Neuronal stem cell (in vitro differentiated cells): ENCODE measurements around the gene BNIP3.

Experiments
- DNase-seq: peaks from one replicate; pipeline ENCODE4 v3.0.0-alpha.2; 2013; ENCODE audit warnings: low spot score
- H2AFZ ChIP-seq: one replicate; pipeline ENCODE4 v1.6.1; 2013; ENCODE audit warnings: mild to moderate bottlenecking, low read length, inconsistent platforms
- H2AK5ac ChIP-seq: 2 replicates; pipeline ENCODE4 v1.6.1; 2013; ENCODE audit warnings: low read depth, mild to moderate bottlenecking, inconsistent platforms, low read length, moderate library complexity, mixed read lengths
- H2BK120ac ChIP-seq: 2 replicates; pipeline ENCODE4 v1.6.1; 2013; ENCODE audit warnings: low read depth, mild to moderate bottlenecking, inconsistent platforms, low read length, moderate library complexity, mixed read lengths
- H2BK12ac ChIP-seq: one replicate; pipeline ENCODE4 v1.6.1; 2013; ENCODE audit warnings: low read length, inconsistent platforms
- H2BK15ac ChIP-seq: 2 replicates; pipeline ENCODE4 v1.6.1; 2013; ENCODE audit warnings: mild to moderate bottlenecking, low read length, inconsistent platforms, mixed read lengths
- H2BK5ac ChIP-seq: one replicate; pipeline ENCODE4 v1.6.1; 2013; ENCODE audit warnings: inconsistent platforms, mild to moderate bottlenecking, low read length, moderate library complexity
- H3K14ac ChIP-seq: one replicate; pipeline ENCODE4 v1.6.1; 2013; ENCODE audit warnings: low read length, inconsistent platforms
- H3K18ac ChIP-seq: 2 replicates; pipeline ENCODE4 v1.6.1; 2013; ENCODE audit warnings: low read length, inconsistent platforms
- H3K23ac ChIP-seq: 2 replicates; pipeline ENCODE4 v1.6.1; 2013; ENCODE audit warnings: low read depth, mild to moderate bottlenecking, mixed read lengths, low read length, inconsistent platforms; ENCODE audit not compliant: poor library complexity
- H3K27ac ChIP-seq: replicated peaks from 3 replicates; pipeline ENCODE4 v1.5.1; 2013; ENCODE audit warnings: low read length, inconsistent platforms
- H3K27me3 ChIP-seq, 3 experiments: 2 replicates each; pipeline ENCODE4 v1.6.1; 2013; ENCODE audit warnings: low read length in 3 of 3, mild to moderate bottlenecking in 2 of 3, inconsistent platforms in 1 of 3, low read depth in 1 of 3, mixed read lengths in 1 of 3, moderate library complexity in 1 of 3; ENCODE audit not compliant: control insufficient read depth in 3 of 3, insufficient read depth in 3 of 3
- H3K36me3 ChIP-seq, 2 donors: replicated peaks in 1 of 2; 2 replicates each; pipeline ENCODE4 v1.6.1; 2013; ENCODE audit warnings: low read length in 2 of 2; ENCODE audit not compliant: control insufficient read depth in 2 of 2, insufficient read depth in 2 of 2
- H3K4ac ChIP-seq: 2 replicates; pipeline ENCODE4 v1.6.1; 2013; ENCODE audit warnings: inconsistent platforms, mild to moderate bottlenecking, low read length, moderate library complexity
- H3K4me1 ChIP-seq, 2 donors: 1 replicate in 1 of 2; 2 replicates in 1 of 2; pipeline ENCODE4 v1.6.1; 2013; ENCODE audit warnings: low read length in 2 of 2, low read depth in 1 of 2; ENCODE audit not compliant: control insufficient read depth in 2 of 2, insufficient read depth in 1 of 2
- H3K4me2 ChIP-seq: one replicate; pipeline ENCODE4 v1.6.1; 2013; ENCODE audit warnings: mild to moderate bottlenecking, low read length, inconsistent platforms; ENCODE audit not compliant: insufficient read depth, poor library complexity, severe bottlenecking
- H3K4me3 ChIP-seq, 2 donors: 2 replicates each; pipeline ENCODE4 v1.5.1; 2013; ENCODE audit warnings: low read length in 2 of 2, mild to moderate bottlenecking in 2 of 2, inconsistent platforms in 1 of 2, moderate library complexity in 1 of 2
- H3K79me1 ChIP-seq: one replicate; pipeline ENCODE4 v1.6.1; 2013; ENCODE audit warnings: low read depth, mild to moderate bottlenecking, inconsistent platforms, low read length, moderate library complexity
- H3K9ac ChIP-seq: one replicate; pipeline ENCODE4 v1.6.1; 2013; ENCODE audit warnings: mild to moderate bottlenecking, low read depth, low read length, inconsistent platforms; ENCODE audit not compliant: poor library complexity
- H3K9me3 ChIP-seq, 2 donors: replicated peaks in 1 of 2; 2 replicates each; pipeline versions ENCODE3 to v1.6.1; 2013; ENCODE audit warnings: low read length in 2 of 2, mild to moderate bottlenecking in 2 of 2, inconsistent platforms in 1 of 2, low read depth in 1 of 2, mixed read lengths in 1 of 2, moderate library complexity in 1 of 2; ENCODE audit not compliant: control insufficient read depth in 2 of 2, insufficient read depth in 1 of 2
- H4K8ac ChIP-seq: one replicate; pipeline ENCODE4 v1.6.1; 2013; ENCODE audit warnings: low read depth, mild to moderate bottlenecking, inconsistent platforms, low read length, moderate library complexity
- H4K91ac ChIP-seq: one replicate; pipeline ENCODE4 v1.6.1; 2013; ENCODE audit warnings: low read length, low read depth, mild to moderate bottlenecking, inconsistent platforms; ENCODE audit not compliant: poor library complexity
- WGBS, 2 donors: extraction: QIAGEN DNeasy Blood & Tissue Kit; methylation state at CpG; one replicate each; pipeline ENCODE4 v1.1.7; 2013; ENCODE audit warnings: missing lambda C conversion rate in 2 of 2, mixed read lengths in 1 of 2; ENCODE audit not compliant: insufficient read length in 2 of 2, insufficient replicate concordance in 1 of 2; ENCODE audit errors: extremely low coverage in 2 of 2; 5-methylcytosine and 5-hydroxymethylcytosine counted together

The BNIP3 gene

GRCh38 chr10:131982796-131983195 lies 1.1 kb upstream of the BNIP3 start:
- peaks cover 6 to 10% of the 10 kb centered on the region in 2 donors for H3K4me1 ChIP-seq
- peak overlapping the region; percentile 99 for H2AFZ ChIP-seq
- no peak for DNase-seq
- H3K79me1 ChIP-seq = peaks cover 3% of the 10 kb centered on the region
- H2BK15ac ChIP-seq = no peak overlapping the region
- no peak overlapping the region for H2BK12ac ChIP-seq
- peak overlapping the region; percentile 65 for H3K23ac ChIP-seq
- H3K4ac ChIP-seq = no peak overlapping the region
- H3K14ac ChIP-seq = no peak overlapping the region
- H3K27me3 ChIP-seq = peaks cover 0 to 13% (median 0%) of the 10 kb centered on the region in 3 experiments
- no peak overlapping the region for H3K27ac ChIP-seq
- no peaks in the 10 kb centered on the region for H3K36me3 ChIP-seq
- no peak overlapping the region for H2AK5ac ChIP-seq
- peak overlapping the region in 1 of 2 donors; percentile 84 for H3K4me3 ChIP-seq
- peak overlapping the region; percentile 77 for H3K4me2 ChIP-seq
- H4K8ac ChIP-seq = no peak overlapping the region
- no peak overlapping the region for H3K9ac ChIP-seq
- H2BK5ac ChIP-seq = no peak overlapping the region
- WGBS, 2 donors = no CpG with 5 or more reads among the region's 21 CpGs
- H4K91ac ChIP-seq = no peak overlapping the region
- peaks cover 4 to 6% of the 10 kb centered on the region in 2 donors for H3K9me3 ChIP-seq
- peak overlapping the region; percentile 98 for H3K18ac ChIP-seq
- H2BK120ac ChIP-seq = no peak overlapping the region

- no CpG with 5 or more reads among the region's 83 CpGs for WGBS, 2 donors
- DNase-seq = no peak
These were observed 548 bp upstream of the BNIP3 start for GRCh38 chr10:131982185-131982756.

DNA sequence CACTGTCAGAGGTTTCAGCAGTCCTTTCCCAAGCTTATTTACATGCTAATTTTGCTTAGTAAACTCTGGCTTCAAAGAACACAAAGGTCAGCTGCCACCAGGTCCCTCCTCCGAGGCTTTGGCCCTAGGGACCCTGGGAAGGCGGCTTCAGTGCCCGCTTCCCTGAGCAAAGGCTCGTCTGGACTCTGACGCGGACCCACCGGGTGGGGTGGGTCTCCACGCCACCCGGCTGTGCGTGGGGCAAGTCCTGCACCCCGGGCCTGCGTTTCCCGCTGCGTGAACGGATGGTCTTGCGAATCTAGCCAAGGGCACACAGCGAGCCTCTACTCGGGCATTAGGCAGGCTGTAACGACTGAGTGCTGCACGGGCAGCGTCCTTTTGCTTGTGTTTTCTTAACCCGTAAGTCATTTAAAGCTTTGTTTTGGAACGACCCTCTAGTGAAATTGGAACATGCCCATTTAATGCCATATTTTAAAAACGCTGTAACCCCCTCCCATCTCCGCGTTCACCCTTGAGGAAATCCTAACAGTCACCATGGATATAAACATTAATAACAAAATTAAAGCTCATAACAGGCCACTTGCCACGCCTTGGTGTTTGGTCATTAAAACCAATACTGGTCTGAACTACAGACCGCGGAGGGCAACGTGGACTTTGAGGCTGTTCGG lies 828 bp downstream of the BNIP3 start:
- Histone ChIP-seq H3K36me3 (peaks cover under 1 to 9% of the 10 kb centered on the region in 2 donors), H2BK12ac (no peak overlapping the region), H3K4me2 (peak overlapping the region; percentile 77), H3K9me3 (peaks cover 4 to 6% of the 10 kb centered on the region in 2 donors), H2BK5ac (no peak overlapping the region), H2AFZ (peak overlapping the region; percentile 99), H3K79me1 (peaks cover 6% of the 10 kb centered on the region), H3K4ac (no peak overlapping the region), H3K14ac (peak overlapping the region; percentile 72), H2AK5ac (no peak overlapping the region), H3K27ac (no peak overlapping the region), H3K23ac (peak overlapping the region; percentile 32), H2BK15ac (no peak overlapping the region), H3K27me3 (peaks cover 0 to 13% (median 0%) of the 10 kb centered on the region in 3 experiments), H3K18ac (peak overlapping the region; percentile 93), H4K91ac (no peak overlapping the region), H2BK120ac (no peak overlapping the region), H3K9ac (peak overlapping the region; percentile 84), H3K4me3 (peak overlapping the region; percentile 84 to 93), H4K8ac (no peak overlapping the region), H3K4me1 (peaks cover 6 to 10% of the 10 kb centered on the region in 2 donors)
- no peak for DNase-seq
- no CpG with 5 or more reads among the region's 31 CpGs for WGBS, 2 donors

More at GRCh38 chr10:131982185-131982756, 548 bp upstream of the BNIP3 start:
- no peak overlapping the region for H2BK5ac ChIP-seq
- H3K79me1 ChIP-seq = peaks cover 3% of the 10 kb centered on the region
- H3K4me3 ChIP-seq = peak overlapping the region; percentile 84 to 87
- H3K9me3 ChIP-seq = peaks cover 4 to 6% of the 10 kb centered on the region in 2 donors
- H2BK120ac ChIP-seq = no peak overlapping the region
- peak overlapping the region; percentile 95 for H3K23ac ChIP-seq
- no peak overlapping the region for H2AK5ac ChIP-seq
- H3K18ac ChIP-seq = peak overlapping the region; percentile 98
- H2BK15ac ChIP-seq = no peak overlapping the region
- no peak overlapping the region for H3K14ac ChIP-seq
- no peak overlapping the region for H3K27ac ChIP-seq
- H4K91ac ChIP-seq = no peak overlapping the region
- H2AFZ ChIP-seq = peak overlapping the region; percentile 99
- H3K4me1 ChIP-seq = peaks cover 6 to 10% of the 10 kb centered on the region in 2 donors
- peaks cover 0 to 4% of the 10 kb centered on the region in 2 donors for H3K36me3 ChIP-seq
- H3K4me2 ChIP-seq = peak overlapping the region; percentile 77
- peaks cover 0 to 13% (median 0%) of the 10 kb centered on the region in 3 experiments for H3K27me3 ChIP-seq
- H2BK12ac ChIP-seq = peak overlapping the region; percentile 86
- H3K4ac ChIP-seq = peak overlapping the region; percentile 72
- peak overlapping the region; percentile 86 for H3K9ac ChIP-seq
- peak overlapping the region; percentile 10 for H4K8ac ChIP-seq

- Histone ChIP-seq H2AK5ac (no peak overlapping the region), H3K27me3 (peaks cover 0 to 13% (median 0%) of the 10 kb centered on the region in 3 experiments), H2AFZ (no peak overlapping the region), H2BK5ac (no peak overlapping the region), H3K4me3 (peak overlapping the region in 1 of 2 donors; percentile 84), H3K27ac (no peak overlapping the region), H3K4me1 (peaks cover 6 to 10% of the 10 kb centered on the region in 2 donors), H4K8ac (no peak overlapping the region), H2BK120ac (no peak overlapping the region), H2BK12ac (no peak overlapping the region), H3K9ac (no peak overlapping the region), H3K9me3 (peaks cover 4 to 7% of the 10 kb centered on the region in 2 donors), H4K91ac (no peak overlapping the region), H3K4ac (no peak overlapping the region), H3K14ac (no peak overlapping the region), H3K4me2 (peak overlapping the region; percentile 51), H2BK15ac (no peak overlapping the region), H3K36me3 (peaks cover 1 to 9% of the 10 kb centered on the region in 2 donors), H3K18ac (no peak overlapping the region), H3K79me1 (peaks cover 9% of the 10 kb centered on the region), H3K23ac (no peak overlapping the region)
- no peak for DNase-seq
- no CpG with 5 or more reads among the region's 8 CpGs for WGBS, 2 donors
These were observed 1.4 kb downstream of the BNIP3 start for GRCh38 chr10:131980321-131980720.
